Measurements from ENCODE around the gene E2F7. TPM values are rescaled to one million over a fixed set of nuclear protein-coding genes. Genes with fewer than 3 reads are reported as not detected.
"Not testable (repeated sequence)": the region's sequence is repeated elsewhere in the genome, so short reads cannot be mapped to it uniquely, and the experiment has no call there.

The E2F7 gene
- total RNA-seq, 1 donor from 2014 or later, result 2.6 TPM

- no peak for TF ChIP-seq CTCF (IDR thresholded peaks at IDR 0.05)
- Mint-ChIP-seq H3K9me3 (ENCODE audit: unreplicated experiment) (peaks cover 3% of the 10 kb centered on the region), H3K4me1 (ENCODE audit: unreplicated experiment) (peaks cover 4% of the 10 kb centered on the region), H3K27me3 (ENCODE audit: unreplicated experiment) (peaks cover 7% of the 10 kb centered on the region), H3K27ac (ENCODE audit: unreplicated experiment) (no peak overlapping the region), H3K36me3 (ENCODE audit: unreplicated experiment) (no peaks in the 10 kb centered on the region), H3K4me3 (ENCODE audit: unreplicated experiment) (no peak overlapping the region)
- DNase-seq (ENCODE audit: extremely low spot score, unreplicated experiment), result no peak
Measured at GRCh38 chr12:77097846-77098245, 32.5 kb upstream of the E2F7 start.

- not testable (repeated sequence) for H3K9me3 Mint-ChIP-seq (ENCODE audit: unreplicated experiment); H3K36me3 Mint-ChIP-seq (ENCODE audit: unreplicated experiment); H3K4me1 Mint-ChIP-seq (ENCODE audit: unreplicated experiment); H3K27ac Mint-ChIP-seq (ENCODE audit: unreplicated experiment); DNase-seq (ENCODE audit: extremely low spot score, unreplicated experiment); H3K4me3 Mint-ChIP-seq (ENCODE audit: unreplicated experiment)
- peaks cover 36% of the 10 kb centered on the region for H3K27me3 Mint-ChIP-seq (ENCODE audit: unreplicated experiment)
Measured at GRCh38 chr12:77092227-77092626, 26.9 kb upstream of the E2F7 start.

DNA sequence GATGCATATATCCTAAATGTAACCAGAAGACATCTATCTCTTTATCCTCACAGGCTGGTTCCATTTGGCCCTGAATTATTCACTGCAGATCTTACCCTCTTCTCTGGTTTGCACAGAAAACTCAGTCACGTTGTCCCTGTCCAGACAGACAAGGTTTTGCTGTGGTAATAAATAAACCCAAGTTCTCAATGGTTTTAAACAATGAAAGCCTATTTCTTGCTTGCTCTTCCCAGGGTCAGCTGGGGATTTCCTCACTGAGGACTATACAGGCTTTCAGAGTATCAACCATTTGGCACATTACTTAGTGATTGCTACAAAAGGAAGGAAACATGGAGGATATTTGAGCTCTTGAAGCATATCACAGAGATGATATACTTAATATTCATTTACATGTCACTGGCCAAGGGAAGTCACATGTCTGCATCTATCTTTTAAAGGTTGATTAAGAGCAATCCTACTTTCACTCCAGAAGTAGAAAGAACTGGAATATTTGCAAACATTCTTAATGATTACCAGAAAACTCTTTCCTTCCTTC is 24.4 kb upstream of the E2F7 start:
- no peaks in the 10 kb centered on the region for H3K36me3 Mint-ChIP-seq (ENCODE audit: unreplicated experiment)
- H3K27me3 Mint-ChIP-seq (ENCODE audit: unreplicated experiment), result peaks cover 41% of the 10 kb centered on the region
- DNase-seq (ENCODE audit: extremely low spot score, unreplicated experiment), result no peak
- peaks cover 5% of the 10 kb centered on the region for H3K4me1 Mint-ChIP-seq (ENCODE audit: unreplicated experiment)
- H3K9me3 Mint-ChIP-seq (ENCODE audit: unreplicated experiment), result no peaks in the 10 kb centered on the region
- no peak overlapping the region for H3K4me3 Mint-ChIP-seq (ENCODE audit: unreplicated experiment)
- no peak overlapping the region for H3K27ac Mint-ChIP-seq (ENCODE audit: unreplicated experiment)
- no peak for TF ChIP-seq CTCF (IDR thresholded peaks at IDR 0.05)

DNA sequence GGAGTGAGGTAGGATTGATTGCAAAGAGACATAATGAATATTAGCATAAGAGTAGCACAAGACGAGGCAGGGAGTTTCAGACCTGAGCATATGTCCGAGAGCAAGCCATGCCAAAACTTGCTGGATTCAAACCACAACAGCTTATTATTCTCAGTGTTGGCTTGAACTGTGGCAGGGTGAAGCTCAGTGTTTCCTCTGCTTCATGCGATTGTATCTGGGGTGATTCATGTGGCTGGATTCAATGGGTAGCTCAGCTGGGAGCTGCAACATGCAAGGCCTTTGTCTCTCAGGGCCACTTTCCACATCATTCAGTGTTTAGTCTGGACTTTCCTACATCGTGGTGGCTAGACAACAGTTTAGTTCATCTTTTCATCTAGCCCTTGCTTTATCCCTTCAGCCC is 22.1 kb upstream of the E2F7 start:
- no peak overlapping the region for H3K4me3 Mint-ChIP-seq (ENCODE audit: unreplicated experiment)
- no peaks in the 10 kb centered on the region for H3K9me3 Mint-ChIP-seq (ENCODE audit: unreplicated experiment)
- H3K27ac Mint-ChIP-seq (ENCODE audit: unreplicated experiment), result no peak overlapping the region
- TF ChIP-seq CTCF (IDR thresholded peaks at IDR 0.05), result no peak
- no peak for DNase-seq (ENCODE audit: extremely low spot score, unreplicated experiment)
- peaks cover 33% of the 10 kb centered on the region for H3K27me3 Mint-ChIP-seq (ENCODE audit: unreplicated experiment)
- H3K36me3 Mint-ChIP-seq (ENCODE audit: unreplicated experiment), result no peaks in the 10 kb centered on the region
- peaks cover 5% of the 10 kb centered on the region for H3K4me1 Mint-ChIP-seq (ENCODE audit: unreplicated experiment)

GRCh38 chr12:77082021-77082420 is 16.7 kb upstream of the E2F7 start:
- H3K9me3 Mint-ChIP-seq (ENCODE audit: unreplicated experiment), result no peaks in the 10 kb centered on the region
- DNase-seq (ENCODE audit: extremely low spot score, unreplicated experiment), result no peak
- no peak for TF ChIP-seq CTCF (IDR thresholded peaks at IDR 0.05)

GRCh38 chr12:77079631-77080030 is 14.3 kb upstream of the E2F7 start:
- Mint-ChIP-seq H3K9me3 (ENCODE audit: unreplicated experiment) (no peaks in the 10 kb centered on the region), H3K27ac (ENCODE audit: unreplicated experiment) (no peak overlapping the region), H3K27me3 (ENCODE audit: unreplicated experiment) (peaks cover 14% of the 10 kb centered on the region), H3K4me3 (ENCODE audit: unreplicated experiment) (no peak overlapping the region), H3K36me3 (ENCODE audit: unreplicated experiment) (no peaks in the 10 kb centered on the region), H3K4me1 (ENCODE audit: unreplicated experiment) (no peaks in the 10 kb centered on the region)
- no peak for DNase-seq (ENCODE audit: extremely low spot score, unreplicated experiment)
- TF ChIP-seq CTCF (IDR thresholded peaks at IDR 0.05), result no peak

More at GRCh38 chr12:77082021-77082420, 16.7 kb upstream of the E2F7 start:
- H3K36me3 Mint-ChIP-seq (ENCODE audit: unreplicated experiment), result no peaks in the 10 kb centered on the region
- peaks cover under 1% of the 10 kb centered on the region for H3K4me1 Mint-ChIP-seq (ENCODE audit: unreplicated experiment)
- no peak overlapping the region for H3K27ac Mint-ChIP-seq (ENCODE audit: unreplicated experiment)
- peaks cover 10% of the 10 kb centered on the region for H3K27me3 Mint-ChIP-seq (ENCODE audit: unreplicated experiment)
- no peak overlapping the region for H3K4me3 Mint-ChIP-seq (ENCODE audit: unreplicated experiment)
